HL-60/S4 (cell line): ENCODE data around the gene RCVRN.

Source experiments
- in situ Hi-C: fragments of 300-500 bp; cut with MboI; formaldehyde crosslinking; loops from 2 replicates; pipeline ENCODE4 v1.14.3; 2022; ENCODE audit warnings: low sequenced_read_pairs

RCVRN gene

GRCh38 chr17:9900044-9900594, 5.0 kb downstream of the RCVRN start:
- in situ Hi-C loops = loop anchor here (25.0 kb wide), 1 partner anchor 712 kb away; no protein-coding TSS in a partner anchor

- in situ Hi-C loops = loop anchor here (25.0 kb wide), 1 partner anchor 713 kb away; no protein-coding TSS in a partner anchor
Observed at GRCh38 chr17:9899280-9900043, 5.6 kb downstream of the RCVRN start.

- in situ Hi-C loops = no loop called here
Observed at GRCh38 chr17:9898812-9899211, 6.3 kb downstream of the RCVRN start.

- in situ Hi-C loops = no loop called here
Observed at GRCh38 chr17:9897372-9897968, 7.6 kb downstream of the RCVRN start.

GRCh38 chr17:9895923-9896322, 9.1 kb downstream of the RCVRN start:
- in situ Hi-C loops = no loop called here

GRCh38 chr17:9894231-9894630, 10.8 kb downstream of the RCVRN start:
- in situ Hi-C loops = no loop called here

GRCh38 chr17:9893411-9894012, 11.6 kb downstream of the RCVRN start:
- in situ Hi-C loops = no loop called here

- in situ Hi-C loops = no loop called here
Observed at GRCh38 chr17:9890124-9890523, 14.9 kb downstream of the RCVRN start.

- in situ Hi-C loops = no loop called here
Observed at GRCh38 chr17:9887508-9887907, 17.6 kb downstream of the RCVRN start.

GRCh38 chr17:9886141-9886930, 18.7 kb downstream of the RCVRN start:
- in situ Hi-C loops = no loop called here

GRCh38 chr17:9883451-9883850, 21.6 kb downstream of the RCVRN start:
- in situ Hi-C loops = no loop called here

- in situ Hi-C loops = no loop called here
Observed at GRCh38 chr17:9880582-9880999, 24.5 kb downstream of the RCVRN start.

GRCh38 chr17:9878786-9879525, 26.1 kb downstream of the RCVRN start:
- in situ Hi-C loops = no loop called here

- in situ Hi-C loops = no loop called here
Observed at GRCh38 chr17:9878356-9878755, 26.7 kb downstream of the RCVRN start.

- in situ Hi-C loops = no loop called here
Observed at GRCh38 chr17:9875441-9875840, 29.6 kb downstream of the RCVRN start.

GRCh38 chr17:9874722-9875121, 30.3 kb downstream of the RCVRN start:
- in situ Hi-C loops = no loop called here

- in situ Hi-C loops = no loop called here
Observed at GRCh38 chr17:9872852-9873251, 32.2 kb downstream of the RCVRN start.

- in situ Hi-C loops = no loop called here
Observed at GRCh38 chr17:9868552-9868951, 36.5 kb downstream of the RCVRN start.

GRCh38 chr17:9865586-9865985, 39.5 kb downstream of the RCVRN start:
- in situ Hi-C loops = no loop called here

GRCh38 chr17:9862949-9863348, 42.1 kb downstream of the RCVRN start:
- in situ Hi-C loops = no loop called here
